T-helper 2 cell (primary cell): ENCODE data around the gene AP3B2.
A peak's percentile ranks its signal among the peaks of the same experiment; 100 is the strongest.
"Not testable (repeated sequence)": the region's sequence is repeated elsewhere in the genome, so short reads cannot be mapped to it uniquely, and the experiment has no call there.

Experiments
- DNase-seq, 5 experiments: peaks; one replicate each; pipeline versions ENCODE4 v3.0.0 to v3.0.0-alpha.2; 2012 to 2022

Gene AP3B2

GRCh38 chr15:82648257-82649103, 61.2 kb downstream of the AP3B2 start:
- DNase-seq, result no peak

- DNase-seq, result peak in 4 of 5 experiments; percentile 14 to 23 (median 17)
Observed at GRCh38 chr15:82647835-82648256, 61.8 kb downstream of the AP3B2 start.

- DNase-seq, result peak in 3 of 5 experiments; percentile 10 to 13 (median 12)
Observed at GRCh38 chr15:82647045-82647834, 62.4 kb downstream of the AP3B2 start, which contains the start of gene CPEB1. Gene CPEB1, minus strand, starts transcription at chr15:82647363. Its CDS starts 18,904 bp downstream, at chr15:82628459.

GRCh38 chr15:82646250-82647044, 63.2 kb downstream of the AP3B2 start:
- DNase-seq, result peak in 1 of 5 experiments; percentile 3

- DNase-seq, result not testable (repeated sequence)
Observed at GRCh38 chr15:82644967-82645852, 64.5 kb downstream of the AP3B2 start.

- no peak for DNase-seq
Observed at GRCh38 chr15:82643992-82644391, 65.7 kb downstream of the AP3B2 start.

GRCh38 chr15:82642656-82643055, 67.0 kb downstream of the AP3B2 start:
- DNase-seq, result no peak

GRCh38 chr15:82641129-82641798, 68.4 kb downstream of the AP3B2 start:
- no peak for DNase-seq

GRCh38 chr15:82640672-82641071, 69.0 kb downstream of the AP3B2 start:
- DNase-seq, result no peak

- no peak for DNase-seq
Observed at GRCh38 chr15:82635798-82636197, 73.9 kb downstream of the AP3B2 start.

GRCh38 chr15:82630033-82630432, 79.6 kb downstream of the AP3B2 start:
- DNase-seq, result no peak

GRCh38 chr15:82625136-82625535, 84.5 kb downstream of the AP3B2 start:
- DNase-seq, result no peak

- no peak for DNase-seq
Observed at GRCh38 chr15:82624438-82624837, 85.2 kb downstream of the AP3B2 start.

- no peak for DNase-seq
Observed at GRCh38 chr15:82624008-82624407, 85.7 kb downstream of the AP3B2 start.

GRCh38 chr15:82621970-82622369, 87.7 kb downstream of the AP3B2 start:
- no peak for DNase-seq

GRCh38 chr15:82613747-82614146, 95.9 kb downstream of the AP3B2 start:
- no peak for DNase-seq

GRCh38 chr15:82611348-82611747, 98.3 kb downstream of the AP3B2 start:
- no peak for DNase-seq
